Right renal pelvis (tissue), 4 donors: ENCODE results near the gene ZBTB7B. TPM values are rescaled to one million over a fixed set of nuclear protein-coding genes. Genes with fewer than 3 reads are reported as not detected.
A peak's percentile ranks its signal among the peaks of the same experiment; 100 is the strongest.

Experiments used
- DNase-seq, 4 donors: peaks; one replicate each; pipeline ENCODE4 v3.0.0-alpha.2; 2013; ENCODE audit warnings: low read depth in 4 of 4, low spot score in 3 of 4, missing footprints in 1 of 4
- polyA plus RNA-seq, 4 donors: library from polyadenylated mRNA; unstranded; fragments of 120-200 nt; gene quantifications; one replicate each; pipeline ENCODE4 v1.2.1, GENCODE V29; 2013; ENCODE audit not compliant: insufficient read length in 4 of 4

Gene ZBTB7B
- polyA plus RNA-seq, 4 donors, result 13.0 to 17.4 (median 14.4) TPM

DNA sequence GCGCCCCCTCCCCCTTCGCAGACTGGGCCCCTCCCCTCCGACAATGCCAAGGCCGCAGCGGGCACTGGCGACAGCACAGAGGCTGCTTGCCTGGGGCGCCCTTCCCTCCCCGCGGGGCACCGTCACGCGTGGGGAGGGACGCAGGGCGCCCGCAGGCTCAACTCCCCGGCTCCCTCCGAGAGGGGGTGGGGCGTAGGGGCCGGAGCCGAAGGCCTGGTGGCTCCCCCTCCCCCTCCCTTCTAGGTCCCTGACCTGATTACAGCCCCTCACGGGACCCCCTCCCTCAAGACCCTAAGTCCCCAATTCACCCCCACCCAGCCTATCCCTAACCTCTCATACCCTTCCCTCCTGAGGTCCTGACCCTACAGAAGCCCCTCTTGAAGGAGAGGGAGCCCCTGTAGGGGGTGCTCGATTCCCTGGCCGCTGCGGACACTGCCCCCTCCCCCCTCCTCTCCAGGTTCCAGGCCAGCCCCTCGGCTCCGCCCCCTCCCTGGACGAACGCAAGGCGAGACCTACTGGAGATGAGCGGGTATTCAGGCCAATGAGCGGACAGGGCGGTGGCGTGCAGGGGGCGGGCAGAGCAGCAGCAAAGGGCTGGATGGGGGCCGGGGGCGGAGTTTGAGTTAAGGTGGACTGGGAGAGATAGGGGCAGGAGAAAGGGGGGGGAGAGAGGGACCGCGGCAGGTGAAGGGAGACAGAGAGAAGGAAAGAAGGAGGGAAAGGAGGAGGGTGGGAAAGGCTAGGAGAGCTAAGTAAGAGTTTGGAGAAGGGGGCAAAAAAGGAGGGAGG, 733 bp upstream of the ZBTB7B start:
- DNase-seq, result peak; percentile 97 to 99 (median 98)

GRCh38 chr1:155003227-155003765, 694 bp downstream of the ZBTB7B start:
- no peak for DNase-seq

DNA sequence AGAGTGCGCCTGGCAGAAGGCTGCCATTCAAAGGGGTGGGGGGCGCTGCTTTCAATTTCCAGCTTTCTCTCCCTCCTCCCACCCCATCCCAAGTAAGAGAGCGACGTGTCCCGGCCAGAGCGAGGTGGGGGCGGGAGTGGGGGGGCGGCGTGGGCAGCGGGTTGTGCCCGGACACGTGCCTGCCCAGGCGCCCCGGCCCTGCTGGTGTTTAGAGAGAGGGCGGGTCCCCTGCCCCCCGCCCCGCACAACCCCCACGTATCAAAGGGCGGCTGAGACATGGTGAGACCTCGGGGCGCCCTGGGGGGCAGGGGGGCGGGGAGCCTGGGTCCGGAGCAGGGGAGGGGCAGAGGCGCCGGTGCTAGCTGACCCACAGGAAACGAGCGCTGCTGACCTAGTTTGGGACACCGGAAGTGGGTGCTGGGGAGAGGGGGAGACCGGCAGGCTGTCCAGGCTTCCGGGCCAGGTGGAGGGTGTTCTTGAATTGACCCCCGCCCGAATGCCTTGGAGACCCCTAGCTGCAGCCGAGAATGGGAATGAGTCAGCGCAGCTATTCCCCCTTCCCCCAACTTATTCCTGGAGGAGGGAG, 1.3 kb downstream of the ZBTB7B start:
- no peak for DNase-seq

DNA sequence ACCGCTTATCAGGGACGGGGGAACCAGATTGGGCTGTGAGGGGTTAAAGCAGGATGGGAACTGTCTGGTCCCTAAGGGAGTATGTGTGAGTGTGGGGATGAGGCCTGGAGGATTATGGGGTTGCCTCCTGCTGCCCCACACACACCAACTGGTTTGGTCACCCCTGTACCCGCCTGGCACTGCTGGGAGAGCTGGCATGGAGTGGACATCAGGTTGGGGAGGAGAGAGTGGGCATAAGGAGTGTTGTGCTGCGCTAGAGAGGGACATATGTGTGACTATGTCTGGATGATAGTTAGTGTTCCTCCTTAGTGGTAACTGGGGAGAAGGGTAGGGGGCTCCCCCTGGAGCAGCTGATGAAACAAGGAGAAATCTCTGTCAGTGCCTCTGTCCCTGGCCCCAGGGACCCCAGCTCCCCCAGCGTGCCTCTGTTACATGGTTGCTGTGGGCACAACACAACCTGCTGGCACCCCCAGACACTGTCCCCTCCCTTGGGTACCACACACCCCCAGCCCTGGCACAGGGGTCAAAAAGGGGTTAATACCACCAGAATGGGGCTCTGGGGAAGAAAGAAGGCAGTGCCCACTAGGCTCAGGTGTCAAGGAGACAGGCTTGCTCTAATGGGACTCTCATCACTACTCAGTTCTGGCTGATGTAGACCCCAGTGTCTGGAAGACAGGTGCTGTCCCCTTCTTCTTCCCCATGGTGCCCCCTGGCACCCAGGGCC, 1.9 kb downstream of the ZBTB7B start:
- DNase-seq, result no peak

GRCh38 chr1:155005076-155006011, 2.7 kb downstream of the ZBTB7B start:
- no peak for DNase-seq

DNA sequence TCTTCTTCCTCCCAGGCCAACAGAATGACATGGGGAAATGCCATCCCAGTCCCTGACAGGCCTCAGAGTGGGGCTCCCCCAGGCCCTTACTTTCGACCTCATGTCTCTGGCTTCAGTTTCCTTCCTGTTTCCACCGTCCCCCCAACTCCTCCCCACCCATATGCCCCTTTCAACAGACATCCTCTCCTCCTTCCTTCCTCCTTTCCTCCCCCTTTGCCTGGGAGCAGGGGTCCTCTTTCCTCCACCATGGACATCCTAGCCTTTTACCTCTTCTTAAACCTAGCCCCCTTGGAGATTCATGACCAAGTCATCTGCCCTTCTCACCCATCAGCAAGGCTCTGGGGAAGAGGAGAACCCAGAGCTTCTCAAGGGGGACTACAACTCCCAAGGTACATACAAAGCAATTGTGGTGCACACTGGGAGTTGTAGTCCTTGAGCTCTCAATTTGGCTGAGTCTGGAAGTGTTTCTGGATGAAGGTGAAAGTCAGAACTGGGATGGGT, 4.0 kb downstream of the ZBTB7B start:
- no peak for DNase-seq

DNA sequence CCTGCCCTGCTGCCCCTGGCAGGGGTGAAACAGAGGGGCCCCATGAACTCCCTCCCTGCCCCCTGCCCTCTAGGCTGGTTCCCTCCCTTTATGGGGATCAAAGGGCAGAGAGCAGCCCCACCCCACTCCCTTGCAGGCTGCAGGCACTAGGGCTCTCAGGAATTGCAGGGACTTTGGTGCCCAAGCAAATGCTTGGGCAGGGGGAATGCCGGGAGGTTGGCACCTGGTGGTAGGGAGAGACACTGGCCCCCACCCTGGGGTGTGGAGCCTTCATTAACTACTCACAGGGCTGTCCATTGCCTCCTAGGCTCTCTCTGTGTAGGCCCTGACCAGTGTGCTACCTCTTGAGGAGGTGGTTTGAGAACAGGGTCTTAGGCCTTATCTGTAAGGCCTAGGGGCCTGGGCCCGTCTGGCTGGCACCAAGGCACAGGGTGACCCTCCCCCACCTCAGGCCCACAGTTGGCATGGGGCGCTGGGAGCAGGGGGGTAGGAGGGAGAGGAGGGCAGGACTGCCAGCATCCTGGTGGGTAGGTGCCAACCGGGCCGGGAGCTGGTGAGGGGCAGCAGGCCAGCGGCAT, 4.7 kb downstream of the ZBTB7B start:
- no peak for DNase-seq

DNA sequence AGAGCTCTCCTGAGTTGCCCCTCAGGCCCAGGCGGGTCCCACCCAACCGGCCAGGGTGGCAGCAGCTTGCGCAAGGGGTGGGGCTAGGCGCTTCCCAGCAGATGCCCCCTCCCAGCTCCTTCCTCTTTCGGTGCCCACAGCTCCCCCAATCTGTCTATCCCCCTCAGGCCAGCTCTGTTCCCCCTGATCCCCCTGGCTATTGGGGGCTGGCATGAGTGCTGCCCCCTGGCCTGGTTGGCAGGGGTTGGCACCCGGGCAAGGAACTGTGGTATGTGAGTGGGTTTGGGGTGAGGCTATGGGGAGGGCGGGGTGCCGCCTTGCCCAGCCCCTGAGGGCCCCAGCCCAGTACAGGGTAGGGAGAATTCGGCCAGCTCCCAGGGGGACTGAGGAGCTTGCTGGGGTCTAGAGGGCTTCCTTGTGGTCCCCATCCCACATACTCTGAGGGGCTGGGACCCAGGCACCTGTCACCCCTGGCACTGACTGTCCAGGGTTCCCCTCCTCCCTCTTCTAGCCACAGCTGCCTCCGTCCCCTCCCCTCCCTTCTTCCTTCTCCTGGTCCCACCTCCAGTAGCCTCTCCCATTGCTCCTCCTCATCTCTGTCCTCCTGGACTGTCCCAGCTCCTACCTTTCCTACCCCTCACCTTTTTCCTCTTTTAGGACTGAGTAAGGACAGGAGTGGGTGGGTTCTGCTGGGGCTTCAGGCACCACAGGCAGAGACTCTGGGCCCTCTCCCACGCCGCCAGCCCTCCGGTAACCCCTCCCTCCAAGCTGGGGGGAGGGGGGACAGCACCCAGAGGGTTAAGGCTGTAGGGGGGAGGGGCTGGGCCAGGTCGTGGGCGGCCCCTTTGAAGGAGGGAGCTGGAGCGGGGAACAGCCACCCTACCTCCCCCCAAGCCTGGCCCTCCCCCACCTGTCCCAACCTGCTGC, 5.7 kb downstream of the ZBTB7B start:
- no peak for DNase-seq

DNA sequence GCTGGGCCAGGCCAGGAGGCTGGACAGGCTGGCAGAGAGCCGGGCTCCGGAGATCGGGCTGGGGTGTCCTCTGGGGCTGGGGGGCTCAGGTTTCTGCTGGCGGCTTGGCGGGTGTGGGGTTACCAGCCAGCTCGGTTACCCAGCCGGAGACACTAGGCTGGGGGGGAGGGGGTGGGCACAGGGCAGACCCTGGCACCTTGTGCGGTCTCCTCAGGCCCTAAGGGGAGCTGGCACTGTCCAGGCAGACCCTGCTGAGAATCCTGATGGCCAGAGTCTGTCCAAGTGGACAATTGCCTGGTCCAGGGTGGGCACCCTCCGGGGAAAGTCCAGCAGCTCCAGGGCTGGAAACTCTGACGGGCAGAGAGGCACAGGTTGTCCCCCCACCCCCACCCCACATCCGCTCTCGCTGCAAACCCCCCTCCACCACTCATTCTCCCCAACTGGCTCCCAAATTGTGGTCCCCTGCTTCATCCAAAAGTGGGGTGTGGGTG, 6.7 kb downstream of the ZBTB7B start:
- DNase-seq, result no peak

DNA sequence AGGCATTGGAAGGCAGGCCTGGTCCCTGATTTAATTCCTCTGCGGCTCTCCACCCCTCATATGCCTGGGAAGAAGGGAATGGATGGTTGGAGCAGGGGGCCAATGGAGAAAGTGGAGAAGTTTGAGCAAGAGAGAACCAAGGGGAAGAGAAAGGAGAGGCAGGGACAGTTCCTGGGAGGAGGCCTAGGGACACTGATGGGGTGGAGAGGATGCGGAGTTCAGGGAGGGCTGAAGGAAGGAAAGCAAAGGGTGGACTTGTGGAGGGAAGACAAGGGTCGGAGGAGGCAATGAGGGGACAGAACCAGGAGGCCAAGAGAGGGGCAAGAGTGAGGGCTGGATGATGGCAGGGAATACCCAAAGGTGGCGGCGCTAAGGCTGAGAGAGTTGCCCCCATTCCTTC, 7.1 kb downstream of the ZBTB7B start:
- DNase-seq, result no peak

DNA sequence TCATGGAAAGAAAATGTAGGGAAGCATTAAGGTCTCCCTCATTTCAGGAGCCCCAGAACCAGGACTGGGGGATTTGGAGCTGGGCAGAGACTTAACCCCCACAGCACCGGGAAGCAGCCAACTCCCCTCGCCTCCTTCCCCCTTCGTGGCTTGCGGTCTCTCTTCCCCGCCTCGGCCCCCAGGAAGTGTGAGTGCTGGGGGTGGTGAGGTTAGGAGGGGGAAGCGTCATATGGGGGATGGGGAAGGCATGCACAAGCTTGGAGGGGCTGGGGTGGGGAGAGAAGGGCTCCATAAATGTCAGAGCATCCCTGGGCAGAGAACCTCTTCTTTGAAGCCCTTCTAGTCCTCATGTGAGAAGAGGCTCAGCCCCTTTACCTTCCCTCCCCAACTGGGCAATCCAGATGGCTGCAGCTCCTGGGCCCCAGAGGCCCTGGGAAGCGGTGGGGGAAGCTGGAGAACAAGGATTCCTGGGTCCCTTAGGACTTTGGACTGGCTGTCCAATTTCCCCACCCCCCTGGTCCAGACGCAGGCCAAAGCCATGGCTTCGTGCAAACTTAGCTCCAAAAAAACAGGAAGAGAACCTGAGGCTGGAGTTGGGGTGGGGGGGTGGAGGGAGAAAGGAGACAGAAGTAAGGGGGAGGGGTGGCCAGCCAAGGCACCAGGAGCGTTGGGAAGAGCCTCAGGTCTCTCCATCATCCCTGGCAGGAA, 7.8 kb downstream of the ZBTB7B start:
- no peak for DNase-seq

DNA sequence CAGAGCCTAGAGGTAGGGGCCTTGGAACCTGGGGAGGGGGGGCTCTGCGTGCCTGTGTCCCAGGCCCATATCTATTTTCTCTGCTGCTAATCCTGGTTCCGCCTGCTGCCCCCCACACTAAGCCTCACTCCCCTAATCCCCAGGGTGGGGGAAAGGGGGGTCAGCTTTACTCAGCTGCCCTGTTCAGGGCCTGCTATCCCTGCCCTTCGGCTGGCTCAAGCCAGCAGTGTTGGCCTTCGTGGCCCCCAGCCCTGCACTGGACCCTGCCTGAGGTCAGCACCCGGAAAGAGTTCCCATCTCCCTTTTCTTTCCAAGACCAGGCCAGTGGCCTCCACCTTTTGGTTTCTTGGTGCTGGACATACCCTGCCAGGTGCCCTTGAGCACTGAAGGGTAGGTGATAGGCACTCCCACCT, 8.4 kb downstream of the ZBTB7B start:
- no peak for DNase-seq

GRCh38 chr1:155011437-155012025, 8.9 kb downstream of the ZBTB7B start:
- no peak for DNase-seq

DNA sequence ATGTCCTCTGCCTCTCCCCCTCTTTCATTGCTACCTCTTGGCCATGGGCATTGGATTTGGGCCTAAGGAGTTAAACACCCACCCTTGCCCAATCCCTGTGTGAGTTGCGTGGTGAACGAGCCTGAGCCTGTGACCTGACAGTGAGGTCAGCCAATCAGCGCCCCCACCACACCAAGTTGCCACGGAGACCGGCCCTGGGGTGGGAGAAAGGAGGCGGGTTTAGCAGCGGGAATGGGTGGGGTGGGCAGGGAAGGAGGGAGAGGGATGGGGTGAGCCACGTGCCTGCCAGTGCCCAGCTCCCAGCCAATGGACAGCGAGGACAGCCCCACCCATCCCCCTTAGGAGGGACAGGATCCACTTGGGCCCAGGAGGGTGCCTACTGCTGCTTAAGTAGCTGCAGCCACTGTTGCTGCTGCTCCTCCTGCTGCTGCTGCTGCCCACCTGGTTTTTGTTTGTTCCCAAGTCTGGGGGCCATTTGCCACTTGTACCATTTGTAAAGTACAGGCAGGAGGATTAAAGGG, 9.5 kb downstream of the ZBTB7B start:
- DNase-seq, result no peak

DNA sequence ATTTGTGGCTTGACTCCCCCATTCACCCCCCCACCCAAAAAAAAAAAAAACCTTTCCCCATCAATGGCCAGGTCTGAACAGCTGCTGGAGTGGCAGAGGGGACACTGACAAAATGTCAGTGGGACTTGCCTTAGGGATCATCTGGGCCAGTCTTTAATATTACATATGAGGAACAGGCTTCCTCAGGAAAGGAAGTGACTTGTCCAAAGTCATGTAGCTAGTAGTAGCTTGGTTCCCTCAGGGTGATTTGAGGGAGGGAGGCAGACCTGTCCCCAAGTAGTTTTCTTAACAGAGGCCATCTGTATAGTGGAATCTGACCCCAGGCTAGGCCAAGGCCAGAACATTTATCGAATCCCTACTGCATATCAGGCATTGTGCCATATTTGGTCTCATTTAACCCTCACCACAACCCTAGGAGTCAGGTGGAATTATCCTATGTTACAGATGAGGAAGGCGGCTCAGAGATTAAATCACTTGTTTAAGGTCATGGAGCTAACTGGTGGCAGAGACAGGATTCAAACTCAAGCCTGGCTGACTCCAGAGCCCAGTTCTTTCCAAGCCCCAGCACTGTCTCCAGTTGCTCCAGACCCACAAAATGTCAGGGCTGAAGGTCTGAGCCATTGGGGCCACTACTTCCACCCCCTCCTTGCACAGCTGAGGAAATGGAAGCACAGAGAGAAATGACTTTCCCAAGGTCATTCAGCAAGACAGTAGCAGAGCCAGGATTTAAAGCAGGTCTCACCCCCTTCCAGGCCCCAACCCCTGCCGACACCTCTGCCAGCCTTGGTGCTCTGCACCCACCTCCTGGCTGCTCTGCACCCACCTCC, 10.4 kb downstream of the ZBTB7B start:
- no peak for DNase-seq

DNA sequence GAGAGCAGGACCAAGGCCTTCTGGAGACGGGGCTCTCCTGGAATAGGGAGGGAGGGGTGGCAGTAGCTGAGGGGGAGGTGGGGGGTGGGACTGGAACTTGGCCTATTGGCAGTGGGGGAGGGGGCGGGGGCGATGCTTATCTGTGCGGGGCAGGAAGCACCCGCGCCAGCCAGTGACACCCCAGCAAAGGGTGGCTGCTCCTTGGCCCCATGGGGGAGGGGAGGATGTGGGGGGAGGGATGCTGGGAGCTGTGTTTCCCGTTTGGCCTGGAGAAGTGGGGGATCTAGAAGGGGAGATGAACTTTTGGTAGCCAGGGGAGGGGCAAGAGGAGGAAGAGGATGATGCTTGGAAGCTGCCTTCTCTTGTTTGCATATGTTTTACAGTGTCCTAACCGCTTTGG, 11.0 kb downstream of the ZBTB7B start:
- no peak for DNase-seq
